GM21723 (cell line): ENCODE results near the gene SEC62.
"Not testable (repeated sequence)": the region's sequence is repeated elsewhere in the genome, so short reads cannot be mapped to it uniquely, and the experiment has no call there.

ENCODE experiments used
- ATAC-seq: cut with Tn5 transposase; IDR thresholded peaks from one replicate; pipeline ENCODE4 v1.9.1; 2021; ENCODE audit warnings: mild to moderate bottlenecking, moderate library complexity; ENCODE audit not compliant: unreplicated experiment

The SEC62 gene

GRCh38 chr3:170012683-170013400 is 46.2 kb downstream of the SEC62 start:
- ATAC-seq: no peak

DNA sequence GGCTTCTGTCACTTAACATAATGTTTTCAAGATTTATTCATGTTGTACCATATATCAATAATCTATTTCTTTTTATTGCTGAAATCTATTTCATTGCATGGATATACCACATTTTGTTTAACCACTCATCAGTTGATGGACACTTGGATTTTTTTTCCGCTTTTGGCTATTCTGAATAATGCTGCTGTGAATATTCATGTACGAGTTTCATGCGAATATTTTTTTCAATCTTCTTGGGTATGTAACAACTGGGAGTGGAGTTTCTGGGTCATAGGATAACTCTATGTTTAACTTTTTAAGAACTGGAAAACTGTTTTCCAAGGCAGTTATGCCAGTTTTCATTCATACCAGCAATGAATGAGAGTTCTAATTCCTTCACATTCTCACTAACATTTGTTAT is 49.5 kb downstream of the SEC62 start:
- ATAC-seq: no peak

- ATAC-seq: not testable (repeated sequence)
Observed at GRCh38 chr3:170019306-170019705, 52.7 kb downstream of the SEC62 start.

DNA sequence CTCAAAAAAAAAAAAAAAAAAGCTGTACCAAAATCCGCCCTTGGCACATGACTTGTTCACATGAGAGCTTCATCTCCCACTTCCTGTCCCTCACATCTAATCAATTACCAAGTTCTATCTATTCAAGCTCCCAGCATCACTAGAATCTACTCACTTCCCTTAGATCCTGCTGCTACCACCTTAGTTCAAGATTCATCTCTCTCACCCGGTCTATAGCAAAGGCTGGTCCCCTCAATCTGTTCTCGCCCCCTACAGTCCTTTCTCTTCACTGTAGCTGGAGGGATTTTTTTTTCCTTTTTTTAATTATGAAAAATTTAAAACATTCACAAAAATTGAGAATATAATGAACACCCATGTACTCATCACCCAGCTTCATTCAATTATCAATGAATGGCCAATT is 54.5 kb downstream of the SEC62 start:
- no peak for ATAC-seq

DNA sequence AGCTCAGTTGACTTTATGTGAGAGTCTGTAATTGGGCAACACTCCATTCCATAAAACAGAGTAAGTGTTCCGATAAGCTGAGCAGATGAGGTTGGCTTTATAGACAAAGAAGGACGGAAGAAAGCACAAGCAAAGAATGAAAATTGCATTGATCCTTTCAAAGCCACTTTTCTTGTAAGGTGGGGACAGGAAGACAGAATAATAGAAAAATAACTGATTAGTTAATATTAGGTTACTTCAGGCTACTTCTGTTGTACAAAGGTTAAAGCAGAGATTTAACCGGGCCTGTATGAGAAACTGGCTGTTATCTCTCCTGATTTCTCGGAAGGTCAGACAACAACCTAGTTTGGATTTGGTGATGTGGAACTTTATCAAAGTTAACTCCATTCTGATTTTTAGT is 55.7 kb downstream of the SEC62 start:
- ATAC-seq: no peak

GRCh38 chr3:170023165-170023564 is 56.6 kb downstream of the SEC62 start:
- no peak for ATAC-seq

DNA sequence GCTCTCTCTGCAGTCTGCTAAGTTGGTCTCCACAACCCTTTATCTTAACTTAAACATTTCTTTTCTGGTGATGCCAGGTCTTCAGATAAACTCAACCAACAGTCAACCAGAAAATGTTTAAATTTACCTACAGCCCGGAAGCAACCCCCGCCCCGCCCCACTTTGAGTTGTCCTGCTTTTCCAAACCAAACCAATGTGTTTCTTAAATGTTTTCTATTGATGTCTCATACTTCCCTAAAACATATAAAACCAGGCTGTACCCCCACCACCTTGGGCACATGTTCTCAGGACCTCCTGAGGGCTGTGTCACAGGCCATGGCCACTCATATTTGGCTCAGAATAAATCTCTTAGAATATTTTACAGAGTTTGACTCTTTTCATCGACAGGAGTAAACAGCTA is 58.0 kb downstream of the SEC62 start:
- ATAC-seq: no peak

DNA sequence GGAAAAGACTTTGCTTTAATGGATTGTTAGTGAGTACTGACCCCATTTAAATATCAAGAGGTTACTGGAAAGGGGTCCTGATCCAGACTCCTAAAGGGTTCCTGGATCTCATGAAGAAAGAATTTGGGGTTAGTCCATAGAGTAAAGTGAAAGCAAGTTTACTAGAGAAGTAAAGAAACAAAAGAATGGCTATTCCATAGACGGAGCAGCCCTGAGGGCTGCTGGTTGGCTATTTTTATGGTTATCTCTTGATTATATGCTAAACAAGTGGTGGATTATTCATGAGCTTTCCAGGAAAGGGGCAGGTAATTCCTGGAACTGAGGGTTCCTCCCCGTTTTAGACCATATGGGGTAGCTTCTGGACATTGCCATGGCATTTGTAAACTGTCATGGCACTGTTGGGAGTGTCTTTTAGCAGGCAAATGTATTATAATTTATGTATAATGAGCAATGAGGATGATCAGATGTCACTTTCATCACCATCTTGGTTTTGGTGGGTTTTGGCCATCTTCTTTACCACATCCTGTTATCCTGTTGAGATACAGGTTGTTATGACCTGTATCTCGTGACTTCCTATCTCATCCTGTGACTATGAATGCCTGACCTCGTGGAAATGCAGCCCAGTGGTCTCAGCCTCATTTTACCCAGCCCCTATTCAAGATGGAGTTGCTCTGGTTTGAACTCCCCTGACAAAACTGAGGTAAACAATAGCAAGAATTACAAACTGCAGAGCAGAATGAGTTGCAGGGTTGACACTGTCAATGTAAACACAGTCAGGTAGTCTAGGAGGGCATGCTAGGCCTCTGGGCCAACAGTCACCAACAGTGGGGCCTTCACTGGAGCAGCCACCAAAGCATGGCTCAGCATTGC is 60.9 kb downstream of the SEC62 start:
- ATAC-seq: no peak

DNA sequence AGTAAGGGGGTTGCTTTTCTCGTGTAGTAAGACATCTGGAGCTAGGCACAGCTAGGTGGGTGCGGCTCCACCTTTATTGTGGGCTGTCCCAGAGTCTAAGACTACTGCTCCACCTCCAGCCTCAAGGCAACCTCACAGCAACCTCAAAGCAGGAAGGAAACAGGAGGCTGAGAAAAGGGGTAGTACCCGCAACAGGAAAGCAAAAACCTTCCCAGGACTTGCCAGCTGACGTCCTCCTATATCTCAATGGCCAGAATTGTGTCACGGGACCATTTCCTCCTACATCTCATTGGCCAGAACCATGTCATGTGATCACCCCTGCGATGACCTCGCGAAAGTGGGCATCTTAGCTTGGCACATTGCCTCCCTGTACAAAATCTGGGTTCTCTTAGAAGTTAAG is 66.9 kb downstream of the SEC62 start:
- no peak for ATAC-seq

DNA sequence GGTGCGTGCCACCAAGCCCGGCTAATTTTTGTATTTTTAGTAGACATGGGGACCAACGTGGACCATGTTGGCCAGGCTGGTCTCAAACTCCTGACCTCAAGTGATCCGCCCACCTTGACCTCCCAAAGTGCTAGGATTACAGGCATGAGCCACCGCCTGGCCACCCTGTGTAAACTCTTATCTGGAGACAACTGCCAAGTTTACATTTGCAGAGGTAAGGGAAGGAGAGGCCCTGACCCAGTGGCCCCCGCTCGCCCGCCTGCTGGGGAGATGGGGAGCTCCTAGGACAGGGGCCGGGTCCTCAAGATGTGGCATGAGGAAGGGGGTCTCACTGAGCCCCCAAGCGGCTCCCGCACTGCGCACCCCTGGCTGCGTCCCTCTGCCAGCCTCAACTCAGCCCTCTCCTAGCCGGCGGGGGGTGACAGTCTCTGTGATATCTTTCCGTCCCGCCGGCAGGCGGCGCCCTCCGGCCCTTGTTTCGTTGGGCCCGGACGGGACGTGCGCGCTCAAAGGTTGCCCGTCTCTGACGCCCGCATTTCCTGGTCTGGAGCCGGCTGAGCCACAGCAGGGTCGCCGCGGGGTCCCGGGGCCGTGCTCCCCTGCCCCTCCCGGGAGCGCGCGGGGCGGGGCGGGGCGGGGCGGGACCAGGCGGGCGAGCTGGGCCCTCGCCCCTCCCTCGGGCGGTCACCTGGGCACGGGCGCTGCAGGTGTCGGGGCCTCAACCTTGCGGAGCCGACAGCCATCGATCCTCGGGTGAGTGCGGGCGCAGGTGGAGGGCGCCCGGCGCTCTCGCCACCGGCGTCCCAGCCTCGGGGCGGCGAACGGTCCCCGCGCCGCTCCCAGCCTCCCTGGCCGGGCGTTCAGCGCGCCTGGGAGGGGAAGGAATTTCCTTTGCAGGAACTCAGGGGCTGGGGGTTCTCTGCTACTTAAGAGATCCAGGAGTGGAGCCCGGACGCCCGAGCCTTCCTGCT is 71.1 kb downstream of the SEC62 start, which contains the start of gene GPR160:
TSS of gene GPR160 (plus strand) at position 533 of the 971 bp plus-strand sequence. CDS start 45,978 bp downstream, outside the sequence.
- ATAC-seq: peak; percentile 82

GRCh38 chr3:170038434-170039110 is 72.0 kb downstream of the SEC62 start:
- ATAC-seq: peak; percentile 13

- no peak for ATAC-seq
Observed at GRCh38 chr3:170040418-170040817, 73.8 kb downstream of the SEC62 start.

DNA sequence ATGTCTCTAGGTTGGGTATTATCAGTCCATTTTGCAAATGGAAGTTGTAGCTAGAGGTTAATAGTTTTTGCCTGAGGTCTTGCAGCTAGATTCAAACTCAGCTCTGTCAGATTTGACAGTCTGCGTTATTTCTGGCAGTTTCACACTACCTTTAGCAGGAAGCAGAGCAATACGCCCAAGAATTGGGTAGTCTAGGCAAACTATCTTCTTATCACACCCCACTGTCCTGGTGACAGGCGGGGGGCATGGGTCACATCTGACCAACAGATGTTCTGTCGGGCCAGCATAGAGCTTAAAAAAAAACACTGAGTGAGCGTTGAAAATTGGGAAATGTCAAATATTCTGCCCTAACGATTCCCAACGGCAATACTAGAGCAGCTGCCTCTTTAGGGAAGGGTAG is 76.9 kb downstream of the SEC62 start:
- ATAC-seq: no peak

GRCh38 chr3:170044271-170044670 is 77.7 kb downstream of the SEC62 start:
- no peak for ATAC-seq

GRCh38 chr3:170044795-170045244 is 78.2 kb downstream of the SEC62 start:
- ATAC-seq: peak; percentile 82

DNA sequence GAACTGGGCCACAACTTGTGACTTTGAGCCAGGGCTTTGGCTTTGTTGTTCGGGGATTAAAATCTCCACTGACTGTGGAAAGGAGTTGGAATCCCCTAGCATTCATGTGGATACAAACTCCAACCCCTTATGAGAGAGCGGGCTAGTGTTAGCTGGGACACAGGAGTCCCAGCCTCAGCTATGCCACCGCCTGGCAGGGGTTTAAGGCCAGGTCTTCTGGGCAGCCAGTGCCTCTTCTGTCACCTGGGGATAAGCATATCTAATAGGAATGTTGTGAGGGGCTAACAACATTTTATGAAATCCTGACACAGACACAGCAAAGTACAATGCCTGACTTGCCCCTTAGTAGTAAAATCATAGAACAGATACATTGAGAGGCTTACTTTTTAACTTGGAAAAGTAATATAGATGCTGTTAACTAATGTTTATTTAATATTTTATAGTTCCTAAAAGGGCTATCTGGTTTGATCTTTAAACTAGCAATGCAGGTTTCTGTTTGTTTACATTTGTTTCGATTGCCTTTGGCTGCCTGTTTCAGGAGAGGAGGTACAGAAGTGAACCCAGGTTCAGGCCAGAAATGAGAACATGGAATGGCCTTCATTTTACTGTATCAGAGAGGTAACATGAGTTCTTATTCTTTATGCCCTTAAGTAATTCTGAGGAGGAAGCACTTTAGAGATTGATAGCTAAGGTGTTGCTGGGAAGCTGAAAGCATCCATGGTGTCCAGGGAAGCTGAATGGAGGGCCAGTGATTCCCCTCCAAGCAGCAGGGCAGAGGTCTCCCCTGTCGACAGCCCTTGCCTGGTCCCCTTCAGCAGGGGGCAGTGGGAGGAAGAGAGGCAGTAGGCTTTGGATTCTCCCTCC is 79.9 kb downstream of the SEC62 start:
- ATAC-seq: no peak

- no peak for ATAC-seq
Observed at GRCh38 chr3:170047133-170047404, 80.5 kb downstream of the SEC62 start.
